ENCODE results near the gene LIMS1.
"Not testable (repeated sequence)": the region's sequence is repeated elsewhere in the genome, so short reads cannot be mapped to it uniquely, and the experiment has no call there.

The LIMS1 gene

GRCh38 chr2:108670282-108670681, 136.0 kb downstream of the LIMS1 start:
- not testable (repeated sequence) for DNase-seq

- DNase-seq = not testable (repeated sequence)
Measured at GRCh38 chr2:108672200-108672805, 138.0 kb downstream of the LIMS1 start.

- not testable (repeated sequence) for DNase-seq
Measured at GRCh38 chr2:108676522-108676921, 142.3 kb downstream of the LIMS1 start.

GRCh38 chr2:108677239-108677744, 143.0 kb downstream of the LIMS1 start:
- DNase-seq = not testable (repeated sequence)

- peak; percentile 9 for DNase-seq
Measured at GRCh38 chr2:108678198-108678651, 144.0 kb downstream of the LIMS1 start.

- DNase-seq = not testable (repeated sequence)
Measured at GRCh38 chr2:108680805-108681204, 146.5 kb downstream of the LIMS1 start.

- DNase-seq = peak; percentile 69
Measured at GRCh38 chr2:108688818-108689756, 154.8 kb downstream of the LIMS1 start.

- DNase-seq = not testable (repeated sequence)
Measured at GRCh38 chr2:108690001-108690400, 155.7 kb downstream of the LIMS1 start.

GRCh38 chr2:108691447-108691846, 157.2 kb downstream of the LIMS1 start:
- DNase-seq = no peak

- DNase-seq = no peak
Measured at GRCh38 chr2:108701208-108701607, 166.9 kb downstream of the LIMS1 start.

- no peak for DNase-seq
Measured at GRCh38 chr2:108701806-108702205, 167.5 kb downstream of the LIMS1 start.

GRCh38 chr2:108704871-108705270, 170.6 kb downstream of the LIMS1 start:
- no peak for DNase-seq

- no peak for DNase-seq
Measured at GRCh38 chr2:108707300-108707699, 173.0 kb downstream of the LIMS1 start.

GRCh38 chr2:108716971-108717370, 182.7 kb downstream of the LIMS1 start:
- not testable (repeated sequence) for DNase-seq

GRCh38 chr2:108719149-108720044, 185.1 kb downstream of the LIMS1 start, which contains the start of gene RANBP2:
RANBP2 (plus strand) TSS chr2:108719482; CDS start chr2:108719607, 125 bp downstream.
- peak; percentile 75 for DNase-seq

- not testable (repeated sequence) for DNase-seq
Measured at GRCh38 chr2:108726048-108726447, 191.8 kb downstream of the LIMS1 start.

GRCh38 chr2:108734656-108735055, 200.4 kb downstream of the LIMS1 start:
- not testable (repeated sequence) for DNase-seq
